CD1c-positive myeloid dendritic cell (primary cell): Measurements from ENCODE around the gene OR2Z1.

Experiments used
- DNase-seq: peaks from one replicate; pipeline ENCODE4 v3.0.0-alpha.2; 2016; ENCODE audit errors: extremely low spot score

The OR2Z1 gene

GRCh38 chr19:8721334-8721733 is at the start of gene OR2Z1:
Gene OR2Z1, plus strand, starts transcription at chr19:8721634. Its CDS starts 9,395 bp downstream, at chr19:8731029.
- DNase-seq: no peak

DNA sequence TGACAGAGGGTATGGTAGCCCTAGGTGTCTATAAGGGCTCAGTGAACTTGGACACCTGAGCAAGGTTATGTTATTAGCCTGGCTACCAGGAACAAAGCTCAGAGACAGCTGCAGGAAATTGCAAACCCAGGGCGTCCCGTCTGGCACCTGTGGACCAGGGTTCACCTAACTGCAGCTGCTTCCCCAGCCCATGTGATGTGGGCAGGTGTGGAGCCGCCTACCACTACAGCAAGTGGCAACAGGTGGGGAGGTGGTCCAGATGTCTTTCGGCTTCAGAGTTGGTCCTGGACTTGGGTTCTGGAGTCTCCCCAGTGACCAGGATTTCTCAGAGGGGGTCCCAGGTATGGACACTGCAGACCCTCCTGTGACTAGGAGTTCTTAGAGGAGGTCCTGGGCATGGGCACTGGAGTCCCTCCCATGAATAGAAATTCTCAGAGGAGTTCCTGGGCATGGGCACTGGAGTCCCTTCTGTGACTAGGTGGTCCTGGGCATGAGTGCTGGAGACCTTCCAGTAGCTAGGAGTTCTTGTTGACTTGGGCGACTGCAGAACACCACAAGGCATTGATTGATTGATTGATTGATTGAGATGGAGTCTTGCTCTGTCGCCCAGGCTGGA is 48.0 kb upstream of the OR2Z1 start:
- DNase-seq: no peak

- no peak for DNase-seq
Observed at GRCh38 chr19:8675066-8675465, 46.4 kb upstream of the OR2Z1 start.

DNA sequence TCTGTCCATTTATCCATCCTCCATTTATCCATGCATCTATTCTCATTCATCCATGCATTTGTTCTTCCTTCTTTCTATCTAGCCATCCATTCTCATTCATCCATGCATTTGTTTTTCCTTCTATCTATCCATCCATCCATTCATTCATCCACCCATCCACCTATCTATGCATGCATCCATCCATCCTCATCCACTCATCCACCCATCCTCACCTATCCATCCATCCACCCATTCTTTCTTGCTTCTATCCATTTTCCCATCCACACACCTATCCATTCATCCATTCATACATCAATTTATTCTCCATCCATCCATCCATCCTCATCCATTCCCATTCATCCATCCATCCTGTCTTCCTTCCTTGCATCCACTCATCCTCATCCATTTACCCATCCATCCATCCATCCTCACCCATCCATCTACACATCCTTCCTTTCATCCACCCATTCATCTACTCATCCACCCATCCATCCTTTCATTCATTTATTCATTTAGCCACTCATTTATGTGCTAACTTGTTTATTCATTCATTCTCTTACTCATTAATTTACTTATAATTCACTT is 43.1 kb upstream of the OR2Z1 start:
- DNase-seq: no peak

- DNase-seq: no peak
Observed at GRCh38 chr19:8680676-8681344, 40.6 kb upstream of the OR2Z1 start.

DNA sequence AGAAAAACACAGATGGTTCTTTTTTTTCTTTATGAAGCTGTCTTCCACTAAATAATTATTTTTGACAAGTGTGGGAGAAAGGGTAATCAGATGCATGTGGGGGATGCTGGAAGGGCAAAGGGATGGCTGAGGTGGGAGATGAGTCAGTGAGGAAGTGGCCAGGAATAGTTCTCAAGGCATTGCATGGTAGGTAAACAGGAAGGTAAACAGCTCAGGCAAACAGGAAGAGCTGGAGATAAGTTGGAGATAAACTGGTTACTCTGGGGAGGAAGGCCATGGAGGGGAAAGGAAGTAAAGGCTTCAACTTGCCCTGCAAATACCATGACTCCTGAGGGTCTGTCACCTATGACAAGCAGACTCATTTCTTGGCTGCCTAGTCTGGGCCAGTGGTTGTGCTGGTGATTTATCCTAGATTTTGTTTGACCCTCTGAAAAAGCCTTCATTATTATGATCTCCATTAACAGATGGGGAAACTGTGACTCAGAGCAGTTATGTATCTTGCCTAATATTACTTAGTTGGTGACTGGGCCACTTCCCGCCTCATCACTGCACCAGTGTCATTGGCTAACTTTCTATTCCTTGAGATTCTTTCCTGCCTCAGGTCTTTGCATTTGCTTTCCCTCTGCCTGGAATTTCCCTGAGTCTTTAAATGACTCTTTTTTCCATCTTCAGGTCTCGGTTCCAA is 39.9 kb upstream of the OR2Z1 start:
- peak; percentile 60 for DNase-seq

DNA sequence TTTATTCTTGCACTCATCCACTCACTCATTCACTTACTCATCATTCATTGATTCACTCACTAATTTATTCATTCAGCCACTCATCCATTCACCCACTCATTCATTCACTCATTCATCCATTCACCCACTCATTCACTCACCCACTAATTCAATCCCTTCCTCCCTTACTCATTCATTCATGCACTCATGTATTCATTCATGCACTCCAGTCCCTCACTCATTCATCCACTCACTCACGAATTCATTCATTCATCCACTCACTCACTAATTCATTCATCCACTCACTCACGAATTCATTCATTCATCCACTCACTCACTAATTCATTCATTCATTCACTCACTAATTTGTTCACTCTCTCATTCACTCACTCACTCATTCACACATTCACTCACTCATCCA is 39.0 kb upstream of the OR2Z1 start:
- DNase-seq: no peak

- no peak for DNase-seq
Observed at GRCh38 chr19:8682931-8683330, 38.5 kb upstream of the OR2Z1 start.

DNA sequence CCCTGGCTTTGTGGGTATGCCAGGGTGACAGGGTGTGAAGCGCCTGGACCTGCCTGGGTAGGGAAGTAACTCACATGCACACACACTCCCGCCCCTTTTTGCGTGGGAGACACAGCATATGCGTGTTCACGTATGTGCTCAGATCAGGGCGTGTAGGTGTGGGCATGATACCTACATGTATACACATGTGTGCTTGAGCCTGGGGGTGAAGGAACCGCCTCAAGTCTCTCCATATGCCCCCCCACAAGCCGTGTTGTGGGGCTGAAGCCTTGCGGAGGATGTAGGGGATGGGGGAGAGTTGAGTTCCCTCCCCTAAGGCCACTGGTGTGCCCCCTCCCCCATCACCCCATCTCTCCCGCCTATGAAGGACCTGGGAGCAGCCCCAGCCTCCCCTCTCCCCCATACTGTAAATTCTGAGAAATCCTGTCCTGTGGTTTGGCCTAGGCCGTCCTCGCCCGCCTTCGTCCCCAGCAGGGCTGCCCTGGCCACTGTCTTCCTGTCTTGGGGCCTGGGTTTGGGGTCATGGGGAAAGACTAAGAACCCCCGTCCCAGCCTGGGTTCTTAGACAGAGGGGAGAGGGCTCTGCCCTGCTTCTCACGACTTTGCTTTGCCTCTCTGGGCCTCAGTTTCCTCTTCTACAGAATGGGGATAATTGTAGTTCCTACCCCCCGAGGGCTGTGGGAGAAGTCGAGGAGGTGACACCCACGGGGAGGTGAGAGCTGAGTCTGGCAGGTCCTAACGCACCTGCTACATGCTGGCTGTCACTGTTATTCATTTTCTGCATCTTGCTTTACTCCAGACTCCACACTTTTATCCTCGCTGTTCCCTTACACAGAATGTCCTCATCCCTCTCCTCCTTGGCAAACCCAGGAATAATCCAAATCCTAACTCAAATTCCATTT is 37.2 kb upstream of the OR2Z1 start:
- DNase-seq: peak; percentile 75

DNA sequence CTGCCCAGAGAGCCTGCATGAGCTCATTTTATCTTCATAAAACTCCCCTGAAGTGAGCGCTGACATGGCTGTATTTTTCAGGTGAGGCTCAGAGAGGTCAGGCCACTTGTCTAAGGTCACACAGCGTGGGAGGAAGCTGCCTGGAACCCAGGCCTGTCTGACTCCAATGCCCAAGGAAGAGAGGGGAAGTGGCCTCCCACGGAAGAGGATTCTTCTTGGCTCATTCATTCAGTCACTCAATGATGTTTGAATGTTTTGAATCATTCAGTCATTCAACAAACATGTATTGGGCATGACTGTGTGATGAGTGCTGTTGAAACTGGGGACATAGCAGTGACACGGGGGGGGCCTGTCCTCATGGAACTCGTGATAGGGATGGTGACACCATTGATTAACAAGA is 34.9 kb upstream of the OR2Z1 start:
- DNase-seq: peak; percentile 36

- no peak for DNase-seq
Observed at GRCh38 chr19:8688930-8689329, 32.5 kb upstream of the OR2Z1 start.

GRCh38 chr19:8690753-8691539 is 30.5 kb upstream of the OR2Z1 start:
- no peak for DNase-seq

DNA sequence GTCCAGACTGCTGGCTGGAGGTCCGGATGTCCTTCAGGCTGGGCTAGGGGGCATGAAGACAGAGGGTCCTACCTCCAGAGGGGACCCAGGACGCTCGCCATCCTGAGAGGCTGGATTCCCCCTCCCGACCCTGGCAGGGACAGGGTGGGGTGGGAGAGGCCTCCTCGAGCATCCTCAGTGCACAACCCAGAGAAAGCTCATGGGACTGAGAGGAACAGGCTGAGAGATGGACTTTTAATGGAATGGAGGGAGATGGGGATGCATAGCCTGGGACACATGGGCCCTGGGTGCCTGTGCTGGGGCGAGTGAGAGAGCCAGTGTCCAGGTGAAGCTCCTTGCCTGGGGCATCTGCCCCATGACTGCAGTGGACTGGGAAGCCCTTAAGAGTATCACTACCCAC is 25.9 kb upstream of the OR2Z1 start:
- no peak for DNase-seq

DNA sequence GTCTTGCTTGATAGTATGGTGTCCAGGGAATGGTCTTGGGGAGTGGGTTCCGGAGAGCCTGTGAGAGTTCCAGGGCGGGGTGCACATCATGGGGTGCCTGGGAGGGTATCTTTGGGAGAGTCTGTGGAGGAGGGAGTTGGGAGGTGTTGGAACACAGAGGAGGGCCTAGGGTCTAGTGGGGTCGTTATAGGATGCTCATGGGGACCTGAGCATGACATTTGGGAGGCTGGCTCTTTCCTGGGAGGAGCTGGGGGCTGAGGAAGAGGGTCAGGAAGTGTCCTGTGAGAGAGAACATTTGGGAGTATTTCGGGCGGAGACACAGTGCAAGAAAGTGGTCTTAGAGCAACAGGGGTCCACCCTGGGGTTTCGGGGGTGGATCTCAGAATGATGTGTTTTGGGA is 25.5 kb upstream of the OR2Z1 start:
- no peak for DNase-seq

GRCh38 chr19:8696993-8697392 is 24.4 kb upstream of the OR2Z1 start:
- DNase-seq: no peak

- no peak for DNase-seq
Observed at GRCh38 chr19:8697671-8698432, 23.6 kb upstream of the OR2Z1 start.

DNA sequence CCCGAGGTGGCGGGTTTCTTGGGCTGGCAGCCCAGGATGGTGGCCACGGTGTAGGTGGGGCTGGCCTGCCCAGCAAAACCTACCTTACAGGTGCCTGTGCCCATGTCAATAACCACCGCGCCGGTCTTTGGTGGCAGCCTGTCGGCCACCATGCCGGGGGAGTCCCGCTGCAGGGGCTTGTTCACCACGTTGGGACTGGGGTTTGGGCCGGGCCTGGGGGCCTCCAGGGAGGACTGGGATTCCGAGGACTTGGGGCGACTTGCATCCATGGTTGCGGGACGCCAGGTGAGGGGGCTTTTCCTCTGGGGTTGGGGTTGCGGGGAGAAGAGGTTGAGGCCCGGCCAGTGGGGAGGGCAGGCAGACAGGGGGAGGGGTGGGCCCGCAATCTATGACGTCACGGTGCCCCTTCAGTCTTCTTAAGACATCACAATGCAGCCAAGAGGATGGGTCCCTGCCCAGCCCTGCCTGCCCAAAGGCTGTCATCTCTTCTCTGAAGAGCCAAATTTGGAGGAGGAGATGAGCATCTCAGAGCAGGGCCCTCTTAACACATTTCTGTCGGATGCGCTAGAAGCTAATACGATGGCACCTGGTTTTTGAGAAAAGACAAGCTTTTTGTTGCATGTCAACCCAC is 22.9 kb upstream of the OR2Z1 start, which contains the start of gene ACTL9:
ACTL9 (minus strand) TSS at position 363 of the 631 bp plus-strand sequence; CDS start at position 269, 94 bp downstream.
- DNase-seq: no peak

- DNase-seq: no peak
Observed at GRCh38 chr19:8699908-8700307, 21.5 kb upstream of the OR2Z1 start.

DNA sequence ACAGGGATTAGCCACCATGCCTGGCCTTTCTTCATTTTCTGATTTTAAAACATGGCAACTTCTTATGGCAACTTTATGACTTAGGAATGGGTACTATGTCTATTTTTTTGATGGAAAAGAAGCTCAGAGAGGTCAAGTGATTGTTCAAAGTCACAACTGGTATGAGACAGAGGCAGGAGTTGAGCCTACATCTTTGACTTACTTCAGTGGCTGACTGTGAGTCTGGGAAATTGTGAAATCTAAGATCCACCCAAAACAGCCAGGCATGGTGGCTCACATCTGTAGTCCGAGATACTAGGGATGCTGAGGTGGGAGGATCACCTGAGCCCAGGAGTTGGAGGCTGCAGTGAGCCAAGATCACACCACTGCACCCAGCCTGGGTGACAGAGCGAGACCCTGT is 20.5 kb upstream of the OR2Z1 start:
- no peak for DNase-seq

- DNase-seq: peak; percentile 62
Observed at GRCh38 chr19:8702350-8702749, 19.1 kb upstream of the OR2Z1 start.
